ENCODE measurements around the gene LRRC26. TPM values are rescaled to one million over a fixed set of nuclear protein-coding genes. Genes with fewer than 3 reads are reported as not detected.

Gene LRRC26
- total and polyA plus RNA-seq, 2 experiments from 2014 or later = 2.3 TPM; not detected in 1

- peaks cover under 1% of the 10 kb centered on the region for H3K4me1 ChIP-seq (ENCODE audit: low read depth)
- no peak overlapping the region for H3K27ac ChIP-seq
- no peaks in the 10 kb centered on the region for H3K9me3 ChIP-seq (ENCODE audit: low read depth)
- no peaks in the 10 kb centered on the region for H3K27me3 ChIP-seq
- H3K4me3 ChIP-seq = no peak overlapping the region
- no peaks in the 10 kb centered on the region for H3K36me3 ChIP-seq
- TF ChIP-seq CTCF (IDR thresholded peaks at IDR 0.05; ENCODE audit: low read depth, low read length) = no peak
- no peak for DNase-seq (ENCODE audit: low read depth in 1 of 2, low spot score in 1 of 2)
Measured at GRCh38 chr9:137211532-137211931, 41.7 kb upstream of the LRRC26 start.

DNA sequence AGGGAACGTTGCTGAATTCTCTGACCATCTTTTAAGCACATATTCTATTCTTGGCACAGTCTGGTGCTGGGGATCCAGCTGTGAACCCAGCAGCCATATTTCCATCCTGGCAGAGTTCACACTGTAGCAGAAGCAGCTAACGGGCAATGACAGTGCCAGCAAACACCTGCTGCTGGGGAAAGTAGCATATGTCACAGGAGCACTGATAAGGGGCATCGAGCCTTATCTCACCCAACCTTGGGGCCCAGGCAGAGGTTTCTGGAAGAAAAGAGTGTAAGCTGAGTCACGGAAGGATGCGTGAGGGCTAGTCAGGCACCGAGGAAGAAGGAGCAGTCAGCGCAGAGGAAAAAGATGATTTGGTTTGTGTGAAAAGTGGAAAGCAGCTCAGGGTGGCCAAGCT is 36.8 kb upstream of the LRRC26 start:
- TF ChIP-seq CTCF (IDR thresholded peaks at IDR 0.05; ENCODE audit: low read depth, low read length) = no peak
- Histone ChIP-seq H3K27ac (no peak overlapping the region), H3K36me3 (no peaks in the 10 kb centered on the region), H3K27me3 (no peaks in the 10 kb centered on the region), H3K9me3 (ENCODE audit: low read depth) (no peaks in the 10 kb centered on the region), H3K4me1 (ENCODE audit: low read depth) (peaks cover 24% of the 10 kb centered on the region), H3K4me3 (peak overlapping the region; percentile 86)
- no peak for DNase-seq (ENCODE audit: low read depth in 1 of 2, low spot score in 1 of 2)

DNA sequence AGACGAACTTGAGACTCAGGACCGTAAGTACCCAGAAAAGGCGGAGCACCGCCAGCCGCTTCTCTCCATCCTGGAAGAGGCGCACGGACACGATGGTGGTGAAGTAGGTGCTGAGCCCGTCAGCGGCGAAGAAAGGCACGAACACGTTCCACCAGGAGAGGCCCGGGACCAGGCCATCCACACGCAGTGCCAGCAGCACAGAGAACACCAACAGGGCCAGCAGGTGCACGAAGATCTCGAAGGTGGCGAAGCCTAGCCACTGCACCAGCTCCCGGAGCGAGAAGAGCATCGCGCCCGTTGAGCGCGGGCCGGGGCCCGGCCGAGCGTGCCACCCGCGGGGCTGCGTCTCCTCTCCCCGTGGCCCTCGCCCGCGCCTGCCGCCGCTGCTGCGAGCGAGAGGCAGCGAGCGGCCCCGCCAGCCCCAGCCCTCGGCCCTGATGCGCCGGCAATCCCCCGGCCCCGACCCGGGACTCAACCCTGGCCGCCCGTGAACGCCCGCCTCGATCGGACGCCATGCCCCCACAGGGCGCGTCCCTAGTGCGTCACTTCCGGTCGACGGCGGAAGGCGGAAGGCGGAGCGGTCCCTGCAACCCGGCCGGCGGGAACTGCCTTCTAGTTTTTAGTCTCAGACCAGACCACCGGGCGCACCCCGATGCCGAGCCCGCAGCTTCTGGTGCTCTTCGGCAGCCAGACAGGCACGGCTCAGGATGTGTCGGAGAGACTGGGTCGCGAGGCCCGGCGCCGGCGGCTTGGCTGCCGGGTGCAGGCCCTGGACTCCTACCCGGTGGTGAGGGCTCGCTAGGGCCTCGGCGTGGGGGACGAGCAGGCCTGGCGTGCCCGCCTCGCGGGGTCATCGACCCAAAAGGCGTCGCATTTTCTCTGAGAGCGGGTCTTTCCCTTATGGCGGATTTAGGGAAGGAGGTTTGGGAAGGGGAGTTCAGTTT is 35.5 kb upstream of the LRRC26 start, which contains the start of the genes NDOR1 and TMEM203:
TSS of gene NDOR1 (plus strand) at position 575 of the 944 bp plus-strand sequence. CDS start at position 653, 78 bp downstream.
TSS of gene TMEM203 (minus strand) at position 523 of the 944 bp plus-strand sequence. CDS start at position 289, 234 bp downstream.
- Histone ChIP-seq H3K27me3 (no peaks in the 10 kb centered on the region), H3K4me3 (peak within 1 kb of the TSS; percentile 86), H3K36me3 (no peaks in the 10 kb centered on the region), H3K27ac (peak within 1 kb of the TSS; percentile 47), H3K4me1 (ENCODE audit: low read depth) (peaks cover 30% of the 10 kb centered on the region), H3K9me3 (ENCODE audit: low read depth) (no peaks in the 10 kb centered on the region)
- no peak for TF ChIP-seq CTCF (IDR thresholded peaks at IDR 0.05; ENCODE audit: low read depth, low read length)
- DNase-seq (ENCODE audit: low read depth in 1 of 2, low spot score in 1 of 2) = peak; percentile 87 to 93

DNA sequence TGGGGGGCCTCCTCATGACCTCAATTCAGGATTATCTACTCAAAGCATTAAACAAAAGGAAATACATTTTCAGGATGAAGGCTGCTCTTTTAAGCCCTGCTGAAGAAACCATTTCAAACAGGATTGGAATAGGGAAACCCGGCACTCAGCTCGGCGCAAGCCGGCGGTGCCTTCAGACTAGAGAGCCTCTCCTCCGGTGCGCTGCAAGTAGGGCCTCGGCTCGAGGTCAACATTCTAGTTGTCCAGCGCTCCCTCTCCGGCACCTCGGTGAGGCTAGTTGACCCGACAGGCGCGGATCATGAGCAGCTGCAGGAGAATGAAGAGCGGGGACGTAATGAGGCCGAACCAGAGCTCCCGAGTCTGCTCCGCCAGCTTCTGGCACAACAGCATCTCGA is 34.9 kb upstream of the LRRC26 start:
- Histone ChIP-seq H3K27me3 (no peaks in the 10 kb centered on the region), H3K4me3 (peak overlapping the region; percentile 86), H3K9me3 (ENCODE audit: low read depth) (no peaks in the 10 kb centered on the region), H3K36me3 (no peaks in the 10 kb centered on the region), H3K27ac (peak overlapping the region; percentile 47), H3K4me1 (ENCODE audit: low read depth) (peaks cover 30% of the 10 kb centered on the region)
- no peak for DNase-seq (ENCODE audit: low read depth in 1 of 2, low spot score in 1 of 2)
- TF ChIP-seq CTCF (IDR thresholded peaks at IDR 0.05; ENCODE audit: low read depth, low read length) = no peak

GRCh38 chr9:137202966-137203365 is 33.1 kb upstream of the LRRC26 start:
- Histone ChIP-seq H3K27ac (no peak overlapping the region), H3K36me3 (no peaks in the 10 kb centered on the region), H3K4me1 (ENCODE audit: low read depth) (peaks cover 48% of the 10 kb centered on the region), H3K9me3 (ENCODE audit: low read depth) (no peaks in the 10 kb centered on the region), H3K27me3 (no peaks in the 10 kb centered on the region), H3K4me3 (no peak overlapping the region)
- no peak for DNase-seq (ENCODE audit: low read depth in 1 of 2, low spot score in 1 of 2)
- no peak for TF ChIP-seq CTCF (IDR thresholded peaks at IDR 0.05; ENCODE audit: low read depth, low read length)
